ENCODE results near the gene GNB1.

DNA sequence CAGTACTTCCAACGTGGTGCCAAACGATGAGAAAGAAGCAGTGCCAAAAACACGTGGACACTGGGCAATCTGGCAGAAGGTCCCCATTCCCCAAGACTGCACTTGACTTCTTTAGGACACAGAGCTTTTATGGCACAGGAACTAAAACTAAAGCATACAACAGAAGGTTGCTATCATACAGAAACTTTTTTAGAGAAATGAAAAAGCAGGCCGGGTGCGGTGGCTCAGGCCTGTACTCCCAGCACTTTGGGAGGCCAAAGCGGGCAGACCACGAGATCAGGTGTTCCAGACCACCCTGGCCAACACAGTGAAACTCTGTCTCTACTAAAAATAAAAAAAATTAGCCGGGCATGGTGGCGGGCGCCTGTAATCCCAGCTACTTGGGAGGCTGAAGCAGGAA, 43.0 kb downstream of the GNB1 start:
- TF ChIP-seq ZFP30 (CRISPR knock-in tag; IDR thresholded peaks at IDR 0.05) (no peak), ZFP3 (CRISPR knock-in tag; IDR thresholded peaks at IDR 0.05) (no peak), RARB (CRISPR knock-in tag; IDR thresholded peaks at IDR 0.05) (no peak), ZNF8 (CRISPR knock-in tag; IDR thresholded peaks at IDR 0.05) (no peak)
- TF ChIP-seq, protein P1, sequence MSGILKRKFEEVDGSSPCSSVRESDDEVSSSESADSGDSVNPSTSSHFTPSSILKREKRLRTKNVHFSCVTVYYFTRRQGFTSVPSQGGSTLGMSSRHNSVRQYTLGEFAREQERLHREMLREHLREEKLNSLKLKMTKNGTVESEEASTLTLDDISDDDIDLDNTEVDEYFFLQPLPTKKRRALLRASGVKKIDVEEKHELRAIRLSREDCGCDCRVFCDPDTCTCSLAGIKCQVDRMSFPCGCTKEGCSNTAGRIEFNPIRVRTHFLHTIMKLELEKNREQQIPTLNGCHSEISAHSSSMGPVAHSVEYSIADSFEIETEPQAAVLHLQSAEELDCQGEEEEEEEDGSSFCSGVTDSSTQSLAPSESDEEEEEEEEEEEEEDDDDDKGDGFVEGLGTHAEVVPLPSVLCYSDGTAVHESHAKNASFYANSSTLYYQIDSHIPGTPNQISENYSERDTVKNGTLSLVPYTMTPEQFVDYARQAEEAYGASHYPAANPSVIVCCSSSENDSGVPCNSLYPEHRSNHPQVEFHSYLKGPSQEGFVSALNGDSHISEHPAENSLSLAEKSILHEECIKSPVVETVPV (CRISPR knock-in tag; IDR thresholded peaks at IDR 0.05) = no peak

Data from SK-N-SH treated with all-trans-retinoic acid at 6 μM for 48 hours (cell line).